NCI-H510A (cell line): ENCODE results near the gene DTNA.
"Not testable (repeated sequence)": the region's sequence is repeated elsewhere in the genome, so short reads cannot be mapped to it uniquely, and the experiment has no call there.

Experiments
- DNase-seq: peaks from one replicate; lab custom pipeline; 2025; lab: John Stamatoyannopoulos, UW

DTNA gene

DNA sequence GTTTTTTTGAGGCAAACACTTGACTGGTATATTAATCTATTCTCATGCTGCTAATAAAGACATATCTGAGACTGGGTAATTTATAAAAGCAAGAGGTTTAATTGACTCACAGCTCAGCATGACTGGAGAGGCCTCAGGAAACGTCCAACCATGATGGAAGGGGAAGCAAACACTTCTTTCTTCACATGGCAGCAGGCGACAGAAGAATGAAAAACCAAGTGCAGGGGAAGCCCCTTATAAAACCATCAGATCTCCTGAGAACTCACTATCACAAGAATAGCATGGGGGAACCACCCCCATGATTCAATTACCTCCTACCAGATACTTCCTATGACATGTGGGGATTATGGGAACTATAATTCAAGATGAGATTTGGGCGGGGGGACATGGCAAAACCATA lies 194.9 kb downstream of the DTNA start:
- no peak for DNase-seq

GRCh38 chr18:34906985-34907384 lies 196.9 kb downstream of the DTNA start:
- DNase-seq: not testable (repeated sequence)

- no peak for DNase-seq
Measured at GRCh38 chr18:34909637-34910364, 199.7 kb downstream of the DTNA start.

DNA sequence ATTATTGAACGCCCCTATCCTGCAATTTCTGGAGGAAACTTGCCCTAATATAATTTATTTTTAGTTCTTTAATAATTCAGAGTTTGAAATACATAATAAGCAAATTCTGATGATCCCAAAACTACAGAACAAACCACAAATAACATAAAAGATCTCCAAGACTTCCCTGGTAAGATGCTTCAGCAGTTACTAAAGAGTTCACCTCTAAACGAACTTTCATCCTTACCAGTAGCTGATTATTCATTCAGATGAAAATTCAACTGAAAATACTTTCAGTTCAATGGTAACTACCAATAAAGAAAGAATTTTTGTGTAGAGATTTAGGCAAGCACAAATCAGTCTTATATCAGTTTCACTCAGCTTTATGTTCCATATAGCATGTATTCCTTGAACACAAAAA lies 201.0 kb downstream of the DTNA start:
- no peak for DNase-seq

DNA sequence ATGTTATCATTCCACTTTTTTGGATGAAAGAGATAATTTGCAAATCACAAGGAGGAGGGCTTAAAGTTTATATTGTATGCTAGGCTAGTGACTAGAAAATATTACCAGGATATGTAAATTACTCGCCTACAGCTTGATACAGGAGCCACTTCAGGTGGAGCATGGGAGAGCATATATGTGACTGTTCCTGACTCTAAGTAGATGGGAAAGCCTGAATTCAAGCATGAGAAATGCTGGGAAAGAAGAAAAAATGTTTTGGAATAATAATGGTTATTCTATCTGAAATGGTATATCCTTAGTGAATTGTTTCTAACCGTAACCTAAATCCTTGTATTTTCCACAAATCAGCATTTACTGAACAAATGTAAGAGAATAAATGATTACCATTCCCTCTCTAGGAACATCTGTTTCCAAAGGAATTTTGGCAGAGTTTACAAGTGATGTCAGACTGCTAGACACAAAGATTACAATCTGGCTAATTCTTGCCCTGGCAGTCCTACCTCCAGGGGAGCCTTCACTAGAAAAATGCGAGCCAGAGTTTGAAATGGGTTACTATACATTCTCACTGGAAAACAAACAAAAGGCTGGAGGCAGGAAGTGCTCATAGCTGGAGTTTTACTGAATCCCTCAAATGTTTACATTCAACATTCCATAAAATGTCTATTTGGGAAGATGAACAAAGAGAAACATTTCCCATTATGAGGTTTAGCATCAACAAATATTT lies 201.7 kb downstream of the DTNA start:
- DNase-seq: no peak

- DNase-seq: no peak
Measured at GRCh38 chr18:34913837-34914661, 204.0 kb downstream of the DTNA start.

- no peak for DNase-seq
Measured at GRCh38 chr18:34915046-34915445, 204.9 kb downstream of the DTNA start.

DNA sequence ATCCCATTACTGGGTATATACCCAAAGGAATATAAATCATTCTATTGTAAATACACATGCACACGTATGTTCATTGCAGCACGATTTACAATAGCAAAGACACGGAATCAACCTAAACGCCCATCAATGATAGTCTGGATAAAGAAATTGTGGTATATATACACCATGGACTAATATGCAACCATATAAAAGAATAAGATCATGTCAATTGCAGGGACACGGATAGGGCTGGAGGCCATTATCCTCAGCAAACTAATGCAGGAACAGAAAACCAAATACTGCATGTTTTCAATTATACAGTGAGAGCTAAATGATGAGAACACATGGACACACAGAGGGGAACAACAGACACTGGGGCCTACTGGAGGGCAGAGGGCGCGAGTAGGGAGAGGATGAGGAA lies 206.4 kb downstream of the DTNA start:
- not testable (repeated sequence) for DNase-seq

- DNase-seq: no peak
Measured at GRCh38 chr18:34918856-34919255, 208.8 kb downstream of the DTNA start.

DNA sequence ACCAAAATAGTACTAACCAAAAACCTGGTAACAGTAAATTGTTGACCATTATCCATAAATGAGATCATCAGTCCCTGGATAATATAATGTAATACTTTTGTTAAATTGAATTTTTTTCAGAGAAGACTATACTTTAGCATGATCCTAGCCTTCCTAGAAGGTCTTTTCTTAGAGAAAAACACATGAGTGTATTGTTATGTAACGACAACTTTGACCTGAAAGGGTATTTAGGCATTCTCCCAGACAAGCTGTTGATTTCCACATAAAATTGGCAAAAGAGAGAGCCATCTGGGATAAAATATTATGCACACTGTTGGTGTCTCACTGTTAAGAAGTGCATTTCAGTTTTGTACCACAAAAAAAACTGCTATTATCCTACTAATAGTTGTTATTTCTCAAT lies 211.1 kb downstream of the DTNA start:
- no peak for DNase-seq

DNA sequence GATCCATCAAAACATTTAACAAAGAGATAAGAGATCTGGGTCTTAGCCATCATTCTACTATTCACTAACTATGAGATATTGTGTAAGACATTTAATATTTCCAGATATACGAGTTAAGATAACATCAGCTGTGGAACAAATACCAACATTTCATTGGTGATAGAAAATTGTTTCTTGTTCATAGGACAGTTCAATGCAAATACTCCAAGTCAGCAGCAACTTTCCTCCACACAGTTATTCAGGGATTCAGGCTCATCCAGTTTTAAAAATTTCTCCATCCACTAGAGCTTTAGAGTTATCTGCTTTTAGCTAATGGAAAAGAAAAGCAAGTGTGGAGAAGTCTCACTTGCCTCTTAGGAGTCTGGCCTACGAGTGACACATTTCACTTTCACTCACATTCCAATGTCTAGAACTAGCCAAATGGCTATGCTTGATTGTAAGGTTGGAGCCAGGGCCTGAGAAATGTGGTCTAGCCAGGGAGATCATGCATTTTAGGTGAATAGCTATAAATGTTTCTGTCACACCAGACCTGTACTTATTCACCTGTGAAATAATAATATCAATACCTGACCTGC lies 211.8 kb downstream of the DTNA start:
- no peak for DNase-seq

DNA sequence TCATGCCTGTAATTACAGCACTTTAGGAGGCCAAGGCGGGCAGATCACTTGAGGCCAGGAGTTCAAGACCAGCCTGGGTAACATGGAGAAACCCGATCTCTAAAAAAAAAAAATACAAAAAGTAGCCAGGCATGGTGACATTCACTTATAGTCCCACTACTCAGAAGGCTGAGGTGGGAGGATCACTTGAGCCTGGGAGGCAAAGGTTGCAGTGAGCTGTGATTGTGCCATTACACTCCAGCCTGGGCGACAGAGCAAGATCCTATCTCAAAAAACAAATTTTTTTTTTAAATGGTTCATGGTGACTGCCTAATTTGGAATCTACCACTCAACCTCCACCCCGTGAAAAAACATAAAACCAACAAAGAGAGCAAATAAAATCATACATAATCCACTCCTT lies 212.5 kb downstream of the DTNA start:
- not testable (repeated sequence) for DNase-seq

DNA sequence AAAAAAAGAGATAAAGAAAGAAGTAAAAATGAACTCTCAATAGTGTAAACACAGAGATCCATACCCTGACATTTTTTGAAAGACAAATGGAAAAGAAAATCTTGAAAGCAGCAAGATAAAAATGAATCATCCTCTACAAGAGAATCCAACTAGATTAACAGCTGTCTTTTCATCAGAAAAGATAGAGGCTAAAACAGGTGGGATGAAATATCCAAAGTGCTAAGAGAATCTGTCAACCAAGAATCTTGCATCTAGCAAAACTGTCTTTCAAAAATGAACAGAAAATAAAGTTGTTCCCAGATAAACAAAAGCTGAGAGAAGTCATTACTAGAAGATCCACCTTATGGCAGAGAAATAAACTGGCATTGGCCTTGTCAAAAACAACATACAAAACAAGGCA lies 213.8 kb downstream of the DTNA start:
- no peak for DNase-seq

DNA sequence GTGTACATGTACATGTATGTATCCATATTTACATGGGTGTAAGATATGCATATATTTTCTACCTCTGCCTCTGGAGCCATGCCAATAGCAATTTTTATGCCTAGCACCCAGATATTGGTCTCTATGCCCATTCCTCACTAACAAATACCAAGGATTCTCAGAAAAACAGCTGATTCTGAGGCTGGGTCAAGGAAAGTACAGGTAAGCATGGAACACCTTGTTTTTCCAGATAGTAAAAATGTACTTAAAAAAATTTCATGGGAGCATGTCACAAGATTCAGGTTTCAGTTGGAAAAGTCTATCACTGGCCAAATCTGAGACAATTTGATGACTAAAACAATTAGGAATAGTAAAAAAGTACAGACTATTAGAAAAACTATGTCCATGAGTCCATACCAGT lies 216.6 kb downstream of the DTNA start:
- DNase-seq: no peak

GRCh38 chr18:34928088-34928753 lies 218.1 kb downstream of the DTNA start:
- no peak for DNase-seq

GRCh38 chr18:34928754-34929335 lies 218.7 kb downstream of the DTNA start:
- DNase-seq: no peak

DNA sequence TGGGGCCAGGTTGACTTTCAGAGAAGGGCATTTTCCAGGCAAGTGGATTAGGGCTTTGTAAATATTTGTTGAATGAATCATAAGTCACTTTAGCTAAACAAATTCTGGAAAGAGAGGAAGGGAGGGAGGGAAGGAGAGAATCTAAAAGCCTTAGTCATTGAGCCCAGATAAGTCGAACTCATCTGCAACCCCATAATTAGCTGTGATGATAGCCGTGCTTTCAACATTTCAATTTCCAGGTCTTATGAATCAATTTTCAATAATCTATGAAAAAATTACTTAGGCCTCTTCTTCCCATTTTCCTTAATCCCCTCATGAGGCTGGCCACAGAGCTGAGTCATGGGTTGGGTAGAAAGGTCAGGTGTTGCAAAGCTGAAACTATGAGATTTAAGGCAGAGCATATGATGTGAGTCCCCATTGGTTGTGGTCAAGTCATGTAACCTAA lies 219.3 kb downstream of the DTNA start:
- peak; percentile 20 for DNase-seq

DNA sequence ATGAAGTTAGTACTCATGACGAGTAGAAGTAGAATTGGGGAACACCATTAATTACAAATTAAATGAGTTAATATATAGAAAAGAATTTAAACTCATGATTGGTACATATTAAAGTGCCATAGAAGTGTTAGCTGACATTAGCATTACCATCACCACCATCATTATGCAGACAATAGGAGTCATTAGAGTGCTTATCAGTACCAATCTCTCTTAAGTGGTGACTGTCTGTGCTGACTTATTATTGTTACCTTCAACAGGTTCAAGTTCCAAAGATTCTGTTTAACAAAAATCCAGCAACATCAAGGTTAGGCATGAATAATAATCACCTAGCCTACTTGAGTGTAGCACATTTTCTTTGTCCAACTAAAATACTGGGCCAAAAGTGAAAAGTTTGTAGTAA lies 222.3 kb downstream of the DTNA start:
- no peak for DNase-seq

DNA sequence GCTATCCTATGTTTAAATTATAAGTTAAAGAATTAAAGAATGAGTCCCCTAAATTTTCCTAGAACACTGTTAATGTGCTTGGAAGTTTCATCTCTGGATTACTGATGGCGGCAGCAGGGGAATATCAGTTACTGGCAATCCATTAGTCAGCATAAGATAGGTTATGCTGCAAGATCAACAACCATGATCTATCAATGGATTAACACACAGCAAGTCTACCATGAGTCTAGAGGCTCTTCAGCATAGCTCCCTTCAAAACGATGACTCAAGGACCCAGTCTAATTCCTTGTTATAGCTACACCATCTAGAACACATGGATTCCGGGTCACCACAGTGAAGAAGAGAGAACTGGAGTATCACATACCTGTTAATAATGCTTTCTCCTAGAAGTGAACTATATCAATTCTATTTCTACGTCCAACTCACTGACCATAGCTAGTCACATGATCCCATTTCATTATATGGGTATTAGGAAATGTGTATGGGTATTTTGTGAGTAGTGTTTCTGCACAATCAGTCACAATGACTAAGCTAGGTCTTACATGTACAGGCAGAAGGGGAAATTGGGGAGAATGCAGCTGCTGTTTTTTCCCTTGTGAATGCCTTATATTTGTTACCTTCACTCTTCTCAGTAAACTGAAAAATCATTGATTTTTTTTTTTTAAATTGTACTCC lies 222.8 kb downstream of the DTNA start:
- DNase-seq: no peak

GRCh38 chr18:34933909-34934661 lies 224.0 kb downstream of the DTNA start:
- DNase-seq: no peak
